GM21619 (cell line): ENCODE measurements around the gene PPP5C.
"Not testable (repeated sequence)": the region's sequence is repeated elsewhere in the genome, so short reads cannot be mapped to it uniquely, and the experiment has no call there.

ENCODE experiments used
- ATAC-seq: cut with Tn5 transposase; IDR thresholded peaks from one replicate; pipeline ENCODE4 v1.9.1; 2021; ENCODE audit not compliant: unreplicated experiment

The PPP5C gene

GRCh38 chr19:46346821-46347571, at the start of gene PPP5C:
TSS of gene PPP5C (plus strand) at chr19:46347087. CDS start at chr19:46347097, 10 bp downstream.
- ATAC-seq, result peak; percentile 40

- ATAC-seq, result no peak
Measured at GRCh38 chr19:46297700-46298478, 49.0 kb upstream of the PPP5C start.

- ATAC-seq, result no peak
Measured at GRCh38 chr19:46298479-46299003, 48.3 kb upstream of the PPP5C start.

GRCh38 chr19:46299004-46299509, 47.8 kb upstream of the PPP5C start:
- no peak for ATAC-seq

- no peak for ATAC-seq
Measured at GRCh38 chr19:46299695-46300094, 47.2 kb upstream of the PPP5C start.

GRCh38 chr19:46303322-46303690, 43.6 kb upstream of the PPP5C start:
- no peak for ATAC-seq

- no peak for ATAC-seq
Measured at GRCh38 chr19:46303691-46304397, 43.0 kb upstream of the PPP5C start.

GRCh38 chr19:46306501-46306900, 40.4 kb upstream of the PPP5C start:
- no peak for ATAC-seq

- no peak for ATAC-seq
Measured at GRCh38 chr19:46308510-46308909, 38.4 kb upstream of the PPP5C start.

GRCh38 chr19:46309056-46309455, 37.8 kb upstream of the PPP5C start:
- no peak for ATAC-seq

GRCh38 chr19:46311444-46311843, 35.4 kb upstream of the PPP5C start:
- no peak for ATAC-seq

- ATAC-seq, result not testable (repeated sequence)
Measured at GRCh38 chr19:46313540-46314469, 33.1 kb upstream of the PPP5C start.

GRCh38 chr19:46317339-46317738, 29.5 kb upstream of the PPP5C start:
- no peak for ATAC-seq

- no peak for ATAC-seq
Measured at GRCh38 chr19:46319613-46320012, 27.3 kb upstream of the PPP5C start.

GRCh38 chr19:46320559-46320958, 26.3 kb upstream of the PPP5C start:
- no peak for ATAC-seq

GRCh38 chr19:46321653-46322052, 25.2 kb upstream of the PPP5C start:
- no peak for ATAC-seq

GRCh38 chr19:46323227-46323626, 23.7 kb upstream of the PPP5C start:
- ATAC-seq, result not testable (repeated sequence)

GRCh38 chr19:46324277-46324676, 22.6 kb upstream of the PPP5C start:
- ATAC-seq, result no peak

- ATAC-seq, result no peak
Measured at GRCh38 chr19:46326608-46327007, 20.3 kb upstream of the PPP5C start.

GRCh38 chr19:46328079-46328478, 18.8 kb upstream of the PPP5C start:
- no peak for ATAC-seq
